Measurements from ENCODE around the gene FASTKD2.

FASTKD2 gene

DNA sequence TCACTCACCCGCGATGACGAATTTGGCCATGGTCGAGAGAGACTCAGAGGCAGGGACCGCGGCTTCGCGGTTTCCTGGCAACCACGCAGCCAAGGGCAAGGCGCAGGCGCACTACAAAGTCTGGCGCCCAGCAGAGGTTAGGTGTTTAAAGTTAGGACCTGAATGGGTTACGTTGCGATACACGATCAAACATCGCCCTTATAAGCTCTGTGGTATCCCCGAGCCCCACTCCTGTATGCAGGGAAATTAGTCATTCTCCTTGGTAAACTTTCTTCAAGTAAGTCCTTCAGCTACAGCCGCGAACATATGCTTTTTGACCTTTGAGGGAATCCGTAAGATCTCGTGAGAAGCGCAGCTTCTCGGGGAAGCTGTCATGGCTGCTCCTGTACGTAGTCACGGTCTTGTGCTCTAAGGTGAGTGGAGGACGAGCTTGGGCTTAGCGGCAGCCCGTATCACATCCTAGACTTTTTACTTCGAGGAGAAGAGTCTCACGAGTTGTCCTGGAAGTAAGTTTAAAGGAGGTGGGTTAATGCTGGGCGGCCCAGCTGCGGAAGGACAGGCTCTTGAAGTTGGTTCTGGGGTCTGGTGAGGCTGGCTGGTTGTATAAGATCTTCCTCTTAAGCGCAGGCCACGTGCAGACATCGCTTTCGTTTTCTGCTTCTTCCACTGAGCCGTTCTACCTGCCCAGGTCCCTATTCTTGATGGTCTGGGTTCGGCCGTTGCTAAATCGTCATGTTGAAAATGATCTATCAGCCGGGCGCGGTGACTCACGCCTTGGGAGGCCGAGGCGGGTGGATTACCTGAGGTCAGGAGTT, at the start of gene FASTKD2, which contains the start of gene MDH1B:
Gene FASTKD2 (plus strand): TSS at position 365 of the 815 bp plus-strand sequence. CDS start 1,088 bp downstream, outside the sequence.
Gene MDH1B (minus strand): TSS at position 87 of the 815 bp plus-strand sequence. CDS start 57 bp downstream, at position 30.
- peak; percentile 86 for DNase-seq (ENCODE audit: low read depth)
- H3K4me3 ChIP-seq (ENCODE audit: low read depth, low read length), result peak within 1 kb of the TSS; percentile 88
- TF ChIP-seq CTCF (IDR thresholded peaks at IDR 0.05; ENCODE audit: low read depth, low read length, missing control alignments), result no peak

DNA sequence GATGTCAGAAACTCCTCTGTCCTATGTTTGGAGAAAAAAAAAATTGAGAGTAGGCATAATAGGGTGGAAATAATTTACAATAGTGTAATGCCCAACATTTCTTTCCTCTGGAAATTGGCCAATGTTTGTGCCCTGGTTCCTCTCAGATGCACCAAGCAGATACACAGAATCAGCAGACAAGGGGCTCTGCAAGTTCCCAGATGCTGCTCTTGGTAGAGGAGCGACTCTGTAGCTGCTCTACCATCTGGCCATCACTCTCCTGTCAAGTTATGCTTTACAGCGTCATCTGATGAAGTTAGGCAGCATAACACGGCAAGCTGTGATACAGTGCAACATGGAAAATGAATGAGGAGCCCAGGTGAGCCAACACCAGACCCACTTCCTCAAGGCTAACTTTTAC, 48.8 kb upstream of the FASTKD2 start:
- DNase-seq (ENCODE audit: low read depth), result no peak
- no peak overlapping the region for H3K4me3 ChIP-seq (ENCODE audit: low read depth, low read length)
- TF ChIP-seq CTCF (IDR thresholded peaks at IDR 0.05; ENCODE audit: low read depth, low read length, missing control alignments), result no peak

DNA sequence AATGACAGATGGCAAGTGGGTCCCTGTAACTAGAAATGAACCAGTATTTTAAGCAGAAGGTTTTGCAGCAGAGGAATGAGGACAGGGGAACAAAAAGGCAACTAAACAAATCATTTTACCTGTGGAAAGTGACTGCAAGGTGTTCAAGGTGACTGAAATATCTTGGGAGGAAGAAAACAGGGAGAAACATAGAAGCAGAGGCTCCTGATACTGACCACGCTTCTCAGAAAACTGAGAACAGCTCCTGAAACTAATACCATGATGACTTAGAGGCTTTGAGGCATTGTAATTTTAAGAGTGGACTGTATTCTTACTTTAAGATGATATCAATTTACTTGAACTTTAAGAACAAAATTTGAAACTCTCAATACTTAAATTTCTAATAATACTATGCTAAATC, 47.1 kb upstream of the FASTKD2 start, which contains the start of gene DYTN:
Gene DYTN (minus strand): TSS at position 101 of the 400 bp plus-strand sequence. CDS start 117 bp downstream, outside the sequence.
- DNase-seq (ENCODE audit: low read depth), result no peak
- no peak for TF ChIP-seq CTCF (IDR thresholded peaks at IDR 0.05; ENCODE audit: low read depth, low read length, missing control alignments)
- H3K4me3 ChIP-seq (ENCODE audit: low read depth, low read length), result no peak within 1 kb of the TSS

GRCh38 chr2:206721256-206721920, 44.0 kb upstream of the FASTKD2 start:
- no peak for TF ChIP-seq CTCF (IDR thresholded peaks at IDR 0.05; ENCODE audit: low read depth, low read length, missing control alignments)
- H3K4me3 ChIP-seq (ENCODE audit: low read depth, low read length), result no peak overlapping the region
- peak; percentile 73 for DNase-seq (ENCODE audit: low read depth)

DNA sequence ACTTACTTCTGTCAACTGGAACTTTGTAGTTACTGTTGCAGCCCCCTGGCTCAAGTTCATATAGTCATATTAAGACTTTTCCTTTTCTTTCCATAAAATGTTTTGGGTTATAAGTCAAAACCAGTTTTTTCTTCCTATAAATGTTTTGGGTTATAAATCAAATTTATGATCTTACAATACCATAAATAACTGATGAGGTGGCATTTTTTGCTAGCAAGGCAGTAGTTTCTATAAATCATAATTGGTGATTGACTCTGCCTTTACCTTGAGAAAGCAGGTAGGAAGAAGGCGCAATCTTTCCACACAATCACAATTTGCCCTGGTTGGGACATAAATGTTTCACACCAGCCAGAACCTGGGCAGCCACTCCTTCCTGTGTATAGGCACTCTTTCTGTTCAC, 42.1 kb upstream of the FASTKD2 start:
- no peak for TF ChIP-seq CTCF (IDR thresholded peaks at IDR 0.05; ENCODE audit: low read depth, low read length, missing control alignments)
- DNase-seq (ENCODE audit: low read depth), result no peak
- no peak overlapping the region for H3K4me3 ChIP-seq (ENCODE audit: low read depth, low read length)

- H3K4me3 ChIP-seq (ENCODE audit: low read depth, low read length), result no peak overlapping the region
- no peak for TF ChIP-seq CTCF (IDR thresholded peaks at IDR 0.05; ENCODE audit: low read depth, low read length, missing control alignments)
- no peak for DNase-seq (ENCODE audit: low read depth)
Observed at GRCh38 chr2:206727287-206727686, 38.1 kb upstream of the FASTKD2 start.

Data from GM12864 (cell line).